Cardiac fibroblast (primary cell): ENCODE data around the gene ZNF74.
A peak's percentile ranks its signal among the peaks of the same experiment; 100 is the strongest.

Experiments used
- DNase-seq, 2 donors: peaks; one replicate each; pipeline versions ENCODE4 v3.0.0 to v3.0.0-alpha.2; 2010; ENCODE audit warnings: low read depth in 2 of 2
- H3K4me3 ChIP-seq, 2 donors: replicated peaks in 1 of 2; 1 replicate in 1 of 2; 2 replicates in 1 of 2; pipeline ENCODE4 v1.5.1; 2011; ENCODE audit warnings: low read depth in 2 of 2, low read length in 2 of 2, mild to moderate bottlenecking in 2 of 2, moderate library complexity in 1 of 2
- TF ChIP-seq, protein P1 (sequence below): IDR thresholded peaks from one replicate; pipeline ENCODE4 v1.5.1; 2011; ENCODE audit warnings: low read depth, mild to moderate bottlenecking, low read length, inconsistent platforms

ZNF74 gene

DNA sequence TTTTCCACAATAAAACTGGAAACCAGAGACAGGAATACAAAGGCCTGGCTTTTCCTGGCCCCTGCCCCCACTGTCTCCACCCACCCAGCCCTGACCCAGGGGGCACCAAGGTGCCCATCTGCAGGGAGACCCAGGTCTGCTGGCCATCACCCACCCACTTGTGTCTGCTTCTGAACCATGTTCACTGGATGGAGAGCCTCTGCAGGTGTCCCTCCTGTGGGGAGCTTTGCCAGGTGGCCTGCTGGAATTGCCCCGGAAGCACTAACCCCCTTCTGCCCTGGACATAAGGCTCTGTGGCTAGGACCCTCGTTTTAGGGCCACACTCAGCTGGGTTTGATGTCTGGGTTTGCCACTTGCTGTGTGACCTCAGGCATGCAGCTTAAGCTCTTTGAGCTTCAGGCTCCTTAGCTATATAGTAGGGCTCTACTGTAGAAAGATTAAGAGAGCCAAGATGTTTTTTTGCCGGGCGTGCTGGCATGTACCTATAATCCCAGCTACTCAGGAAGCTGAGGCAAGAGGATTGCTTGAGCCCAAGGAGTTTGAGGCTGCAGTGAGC, 39.8 kb downstream of the ZNF74 start:
- no peak overlapping the region for H3K4me3 ChIP-seq
- TF ChIP-seq, protein P1, sequence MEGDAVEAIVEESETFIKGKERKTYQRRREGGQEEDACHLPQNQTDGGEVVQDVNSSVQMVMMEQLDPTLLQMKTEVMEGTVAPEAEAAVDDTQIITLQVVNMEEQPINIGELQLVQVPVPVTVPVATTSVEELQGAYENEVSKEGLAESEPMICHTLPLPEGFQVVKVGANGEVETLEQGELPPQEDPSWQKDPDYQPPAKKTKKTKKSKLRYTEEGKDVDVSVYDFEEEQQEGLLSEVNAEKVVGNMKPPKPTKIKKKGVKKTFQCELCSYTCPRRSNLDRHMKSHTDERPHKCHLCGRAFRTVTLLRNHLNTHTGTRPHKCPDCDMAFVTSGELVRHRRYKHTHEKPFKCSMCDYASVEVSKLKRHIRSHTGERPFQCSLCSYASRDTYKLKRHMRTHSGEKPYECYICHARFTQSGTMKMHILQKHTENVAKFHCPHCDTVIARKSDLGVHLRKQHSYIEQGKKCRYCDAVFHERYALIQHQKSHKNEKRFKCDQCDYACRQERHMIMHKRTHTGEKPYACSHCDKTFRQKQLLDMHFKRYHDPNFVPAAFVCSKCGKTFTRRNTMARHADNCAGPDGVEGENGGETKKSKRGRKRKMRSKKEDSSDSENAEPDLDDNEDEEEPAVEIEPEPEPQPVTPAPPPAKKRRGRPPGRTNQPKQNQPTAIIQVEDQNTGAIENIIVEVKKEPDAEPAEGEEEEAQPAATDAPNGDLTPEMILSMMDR = no peak
- no peak for DNase-seq

DNA sequence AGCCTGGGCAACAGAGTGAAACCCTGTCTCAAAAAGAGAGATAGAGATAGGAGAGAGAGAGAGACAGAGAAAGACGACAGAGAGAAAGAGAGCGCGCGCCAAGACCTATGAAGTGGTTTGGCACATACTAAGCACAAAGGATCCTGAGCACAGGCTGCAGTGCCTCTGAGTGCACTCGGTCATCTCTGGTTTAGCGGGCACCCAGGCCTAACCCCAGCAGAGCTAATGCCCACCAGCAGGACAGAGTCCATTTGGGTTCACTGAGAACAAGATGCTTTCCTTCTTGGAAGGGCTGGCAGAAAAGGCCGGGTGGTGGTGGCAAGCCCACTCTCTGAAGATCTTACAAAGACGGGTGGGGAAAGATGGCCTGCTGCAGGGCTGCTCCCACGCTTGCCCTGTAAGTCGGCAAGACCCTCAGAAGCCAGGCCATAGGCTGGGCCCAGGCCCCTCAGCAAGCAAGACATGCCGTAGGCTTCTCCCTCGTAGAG, 40.4 kb downstream of the ZNF74 start:
- TF ChIP-seq, protein P1 = no peak
- no peak overlapping the region for H3K4me3 ChIP-seq
- no peak for DNase-seq

DNA sequence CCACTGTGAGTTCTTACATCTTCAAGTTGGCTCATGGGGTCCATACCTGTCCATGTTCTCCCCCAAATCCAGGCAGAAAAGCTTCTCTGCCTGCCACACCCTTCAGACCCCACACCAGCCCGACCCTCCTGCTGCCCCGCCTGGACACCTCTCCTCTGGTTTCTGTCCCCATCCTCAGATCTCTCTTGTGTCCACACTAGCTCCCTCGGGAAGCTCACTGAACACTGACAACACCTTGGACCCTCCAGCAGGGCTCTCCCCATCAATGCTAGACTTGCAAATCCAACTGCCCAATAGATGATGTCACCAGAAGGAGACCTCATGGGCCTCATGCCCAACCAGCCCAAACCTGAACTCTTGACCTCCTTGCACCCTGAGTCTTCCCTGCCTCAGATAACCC, 40.8 kb downstream of the ZNF74 start:
- no peak for DNase-seq
- TF ChIP-seq, protein P1 = no peak
- H3K4me3 ChIP-seq = no peak overlapping the region

DNA sequence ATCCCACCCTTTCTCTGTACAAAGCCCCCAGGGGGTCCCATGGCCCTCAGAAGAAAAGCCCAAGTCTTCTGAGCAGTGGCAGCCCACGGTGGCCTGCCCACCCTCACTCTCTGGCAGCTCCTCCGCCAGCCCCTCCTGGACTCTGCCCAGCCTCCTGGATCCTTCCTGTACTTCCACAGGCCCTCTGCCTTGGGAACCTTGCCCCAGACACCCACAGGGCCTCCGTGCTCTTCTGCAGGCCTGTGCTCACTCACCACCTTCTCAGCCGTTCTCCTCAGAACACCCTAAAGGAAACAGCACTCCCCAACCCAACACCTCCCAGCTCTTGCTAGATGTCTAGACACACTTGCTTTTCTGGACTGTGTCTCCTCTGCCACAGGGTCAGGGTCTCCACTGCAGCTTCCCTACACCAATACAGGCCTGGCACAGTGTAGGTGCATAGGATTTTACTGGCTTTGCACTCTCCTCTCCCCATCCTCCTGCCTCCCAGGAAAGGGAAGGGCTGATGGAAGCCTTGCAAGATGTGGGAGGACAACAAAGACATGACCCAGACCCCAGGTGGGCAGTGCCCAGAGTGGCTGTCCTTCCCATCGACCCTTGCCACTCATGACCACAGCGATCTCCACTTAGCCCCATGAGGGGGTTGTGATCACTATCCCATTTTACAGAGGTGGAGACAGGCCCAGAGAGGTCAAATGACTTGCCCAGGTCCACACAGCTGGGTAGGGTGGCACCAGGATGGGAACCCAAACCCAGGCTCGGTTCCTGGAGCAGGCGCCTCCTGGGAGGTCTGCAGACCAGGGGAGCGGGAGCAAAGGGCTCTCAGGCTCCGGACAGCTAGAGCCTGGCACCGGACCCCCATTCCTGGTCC, 41.7 kb downstream of the ZNF74 start:
- H3K4me3 ChIP-seq = peak overlapping the region; percentile 80 to 96
- DNase-seq = no peak
- TF ChIP-seq, protein P1 = no peak

DNA sequence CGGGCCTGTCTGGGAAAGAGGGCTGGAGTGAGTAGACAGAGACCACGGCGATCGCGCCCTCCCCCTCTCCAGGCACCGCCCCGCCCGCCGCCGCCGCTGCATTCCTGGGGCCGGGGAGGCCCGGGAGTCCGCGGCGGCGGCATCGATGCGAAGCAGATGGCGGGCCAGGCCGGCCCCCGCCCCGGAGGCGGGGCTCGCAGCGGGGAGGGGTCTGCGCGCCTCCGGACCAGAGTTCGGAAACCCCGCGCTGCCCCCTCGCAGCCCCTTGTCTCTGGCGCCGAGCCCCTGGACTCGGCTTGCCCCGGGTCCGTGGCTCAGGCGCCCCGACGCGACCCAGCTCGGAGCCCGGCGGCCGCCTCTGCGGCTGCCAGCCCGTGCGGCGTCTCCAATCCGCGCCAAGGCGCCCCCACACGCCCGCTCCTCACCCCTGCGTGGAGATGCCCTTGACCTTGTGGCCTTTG, 42.4 kb downstream of the ZNF74 start:
- H3K4me3 ChIP-seq = peak overlapping the region; percentile 80 to 96
- TF ChIP-seq, protein P1 = no peak
- peak; percentile 33 to 55 for DNase-seq

DNA sequence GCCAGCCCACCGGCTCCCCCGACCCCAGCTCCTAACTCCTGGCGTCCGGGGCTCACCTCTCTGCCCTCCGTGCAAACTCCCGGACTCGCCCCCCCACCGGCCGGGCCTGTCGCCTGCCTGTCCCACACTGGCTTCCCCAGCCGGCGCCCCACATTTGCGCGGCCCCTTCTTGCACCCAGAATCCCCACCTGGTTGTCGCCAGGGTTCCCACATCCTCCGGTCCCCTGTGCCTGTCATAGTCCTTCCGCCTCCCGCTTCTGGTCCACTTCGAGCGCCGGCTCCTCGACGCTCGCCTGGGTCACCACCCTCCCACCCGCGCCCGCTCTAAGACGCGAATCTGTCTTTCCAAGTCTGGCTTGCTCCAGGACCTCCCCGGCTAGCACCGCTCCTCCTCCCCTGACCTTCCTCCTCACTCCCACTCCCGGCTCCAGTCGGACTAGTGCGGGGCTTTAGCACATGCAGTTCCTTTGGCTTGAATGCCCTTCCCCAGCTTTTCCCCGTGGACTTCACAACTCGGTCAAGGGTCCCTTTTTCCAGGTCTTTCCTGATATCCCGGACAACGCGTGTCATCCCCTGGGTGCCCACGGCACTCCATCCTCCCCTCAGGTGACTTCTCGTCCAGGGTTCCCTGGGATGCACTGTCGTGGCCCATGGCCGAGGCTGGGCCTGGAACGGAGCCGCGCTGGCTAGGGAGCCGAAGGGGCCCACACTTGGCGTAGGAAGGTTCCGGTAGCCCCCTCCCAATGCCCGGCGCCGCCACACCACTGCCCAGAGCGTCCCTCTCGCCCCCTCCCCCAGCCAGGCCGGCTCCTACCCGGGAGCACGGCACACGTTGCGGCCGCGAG, 43.0 kb downstream of the ZNF74 start:
- H3K4me3 ChIP-seq = peak overlapping the region; percentile 80 to 96
- peak; percentile 37 to 46 for DNase-seq
- TF ChIP-seq, protein P1 = no peak
